Upper lobe of right lung (tissue), 1 donor: Measurements from ENCODE around the gene RBBP8NL. TPM values are rescaled to one million over a fixed set of nuclear protein-coding genes. Genes with fewer than 3 reads are reported as not detected.

Source experiments
- ATAC-seq: fragments of 200-7000 bp; cut with Tn5 transposase; one replicate; pipeline ENCODE4 v1.9.1; 2020; ENCODE audit warnings: mild to moderate bottlenecking, moderate library complexity
- DNase-seq: peaks from one replicate; pipeline ENCODE4 v3.0.0-alpha.2; 2020
- H3K27ac ChIP-seq: fragments of 200-600 bp; one replicate; pipeline ENCODE4 v1.8.0; 2022
- H3K27me3 ChIP-seq: fragments of 200-600 bp; one replicate; pipeline ENCODE4 v1.8.0; 2022; ENCODE audit warnings: mild to moderate bottlenecking
- H3K36me3 ChIP-seq: fragments of 200-600 bp; one replicate; pipeline ENCODE4 v1.8.0; 2022
- H3K4me1 ChIP-seq: fragments of 200-600 bp; one replicate; pipeline ENCODE4 v1.8.0; 2022
- H3K4me3 ChIP-seq: fragments of 200-600 bp; one replicate; pipeline ENCODE4 v1.8.0; 2022; ENCODE audit warnings: mild to moderate bottlenecking
- H3K9me3 ChIP-seq: fragments of 200-600 bp; one replicate; pipeline ENCODE4 v1.8.0; 2022
- CTCF ChIP-seq: fragments of 200-600 bp; IDR thresholded peaks from one replicate; pipeline ENCODE4 v1.8.0; 2022; ENCODE audit warnings: antibody characterized with exemption
- intact Hi-C: fragments of 100-400 bp; cut with DNase I; formaldehyde crosslinking; loops from one replicate; pipeline ENCODE4 v1.11.0; 2022
- total RNA-seq: library from RNA; stranded (reverse); fragmentation: NEBNext Ultra II Directional; extraction: Animal tissue kit (Norgen Biotek cat#: 25700); gene quantifications from one replicate; pipeline ENCODE4 v1.2.1, GENCODE V29; 2021
- donor health status: DM: no; HTN: yes; CAD: no; lungs with severe emphysema.

Gene RBBP8NL
- total RNA-seq, 1 donor from 2014 or later: 0.64 TPM

- Histone ChIP-seq H3K27ac (peak within 1 kb of the TSS; percentile 11), H3K4me3 (peak within 1 kb of the TSS; percentile 59), H3K9me3 (no peaks in the 10 kb centered on the region), H3K27me3 (no peaks in the 10 kb centered on the region), H3K4me1 (peaks cover 36% of the 10 kb centered on the region), H3K36me3 (no peaks in the 10 kb centered on the region)
- intact Hi-C loops: no loop called here
- peak; percentile 96 for DNase-seq
- TF ChIP-seq CTCF: peak; percentile 41
- ATAC-seq: peak; percentile 93
Measured at GRCh38 chr20:62407221-62407992, 19.9 kb downstream of the RBBP8NL start, which contains the start of gene CABLES2. TSS of gene CABLES2 (minus strand) at chr20:62407285. CDS start at chr20:62407276, 9 bp downstream.

- DNase-seq (no peak), ATAC-seq (no peak)
- TF ChIP-seq CTCF: no peak
- H3K27ac ChIP-seq: no peak overlapping the region
- intact Hi-C loops: no loop called here
- no peaks in the 10 kb centered on the region for H3K27me3 ChIP-seq
- H3K4me3 ChIP-seq: peak overlapping the region; percentile 59
- H3K36me3 ChIP-seq: no peaks in the 10 kb centered on the region
- H3K9me3 ChIP-seq: no peaks in the 10 kb centered on the region
- peaks cover 36% of the 10 kb centered on the region for H3K4me1 ChIP-seq
Measured at GRCh38 chr20:62406635-62407176, 20.6 kb downstream of the RBBP8NL start.

DNA sequence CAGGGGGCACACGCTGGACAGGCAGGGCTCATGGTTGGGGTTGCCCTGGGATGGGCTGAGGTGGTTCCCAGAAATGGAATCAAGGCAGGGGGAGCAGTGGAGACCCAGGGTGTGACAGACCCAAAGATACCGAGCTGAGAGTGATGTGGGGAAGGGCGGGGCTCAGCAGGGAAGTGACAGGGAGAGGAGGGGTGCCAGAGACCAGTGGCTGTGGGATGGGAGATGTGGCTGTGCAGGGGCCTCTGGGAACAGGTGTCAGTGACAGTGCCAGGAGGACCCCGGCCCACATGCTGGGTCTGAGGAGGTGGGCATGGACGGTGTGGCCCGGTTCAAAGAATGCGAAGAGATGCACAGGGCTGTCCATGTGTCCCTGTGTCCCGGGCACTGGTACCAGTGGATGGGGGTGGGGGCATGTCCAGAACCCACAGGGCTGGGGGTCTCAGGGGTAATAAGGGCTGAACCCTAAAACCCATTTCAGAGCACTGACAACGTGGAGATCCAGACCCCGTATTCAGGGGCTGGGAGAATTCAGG is 21.3 kb downstream of the RBBP8NL start:
- Histone ChIP-seq H3K36me3 (no peaks in the 10 kb centered on the region), H3K27me3 (no peaks in the 10 kb centered on the region), H3K4me3 (peak overlapping the region; percentile 59), H3K9me3 (no peaks in the 10 kb centered on the region), H3K4me1 (peaks cover 36% of the 10 kb centered on the region), H3K27ac (no peak overlapping the region)
- TF ChIP-seq CTCF: no peak
- DNase-seq (no peak), ATAC-seq (no peak)
- intact Hi-C loops: no loop called here

DNA sequence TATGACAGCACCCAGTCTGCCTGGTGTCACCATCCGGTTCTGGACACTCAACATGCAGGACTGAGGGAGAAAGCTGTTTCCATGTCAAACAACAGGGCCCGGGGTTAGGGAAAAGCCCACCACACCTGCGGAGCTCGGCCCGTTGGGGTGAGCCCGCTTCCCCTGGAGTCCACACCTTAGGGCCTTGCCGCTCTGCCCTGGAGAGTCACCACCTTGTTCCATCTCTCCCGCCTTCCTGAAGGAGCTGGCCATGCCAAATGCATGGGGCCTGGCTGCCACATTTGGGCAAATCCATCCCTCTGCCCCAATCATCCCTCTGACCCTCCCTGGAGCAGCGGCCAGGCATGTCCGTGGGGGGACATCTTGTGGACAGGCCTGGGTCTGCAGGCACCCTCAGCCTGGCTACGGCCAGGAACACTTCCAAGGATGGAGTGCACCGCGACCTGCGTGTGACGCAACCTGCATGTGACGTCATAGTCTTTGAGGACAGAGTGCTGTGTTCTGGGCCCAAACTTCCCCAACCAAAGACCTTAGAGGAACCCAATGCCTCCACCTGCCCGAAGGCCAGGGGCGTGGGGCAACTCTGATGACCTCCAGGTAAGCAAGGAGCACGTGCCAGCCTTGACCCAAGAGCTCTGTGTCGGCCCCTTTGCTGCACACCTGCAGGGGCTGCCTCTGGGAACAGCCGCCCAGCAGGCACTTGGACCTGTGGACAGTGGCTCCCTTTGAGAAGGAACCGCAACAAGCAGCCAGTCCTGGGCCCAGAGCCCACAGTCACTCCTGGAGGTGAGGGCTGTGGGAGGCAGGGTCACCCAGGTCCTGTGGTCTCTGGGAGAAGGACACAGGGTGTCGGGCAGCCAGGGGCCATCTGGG is 22.0 kb downstream of the RBBP8NL start:
- peak; percentile 51 for TF ChIP-seq CTCF
- Histone ChIP-seq H3K4me3 (no peak overlapping the region), H3K9me3 (no peaks in the 10 kb centered on the region), H3K27ac (no peak overlapping the region), H3K36me3 (no peaks in the 10 kb centered on the region), H3K4me1 (peaks cover 33% of the 10 kb centered on the region), H3K27me3 (no peaks in the 10 kb centered on the region)
- intact Hi-C loops: no loop called here
- ATAC-seq (peak; percentile 18), DNase-seq (peak; percentile 76)

DNA sequence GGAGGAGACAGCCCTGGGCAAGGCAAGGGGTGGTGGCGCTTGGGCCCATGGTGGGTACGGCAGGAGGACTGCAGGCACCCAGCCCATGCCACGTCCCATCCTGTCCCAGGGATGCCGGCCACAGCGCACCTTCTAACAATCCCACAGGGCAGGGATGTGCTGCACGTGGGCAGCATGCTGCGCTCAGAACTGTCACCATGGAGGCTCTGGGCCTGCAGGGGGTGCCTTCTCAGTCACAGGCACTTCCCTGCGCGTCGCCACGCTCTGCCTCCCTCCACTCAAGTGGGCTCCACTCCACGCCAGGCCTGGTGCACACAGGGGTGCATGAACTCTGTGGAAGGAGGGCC is 22.6 kb downstream of the RBBP8NL start:
- Histone ChIP-seq H3K36me3 (no peaks in the 10 kb centered on the region), H3K4me1 (peaks cover 27% of the 10 kb centered on the region), H3K27me3 (no peaks in the 10 kb centered on the region), H3K27ac (no peak overlapping the region), H3K9me3 (no peaks in the 10 kb centered on the region), H3K4me3 (no peak overlapping the region)
- intact Hi-C loops: no loop called here
- DNase-seq (no peak), ATAC-seq (no peak)
- TF ChIP-seq CTCF: no peak
